SK-N-SH (cell line): ENCODE measurements around the gene BDKRB2. TPM values are rescaled to one million over a fixed set of nuclear protein-coding genes. Genes with fewer than 3 reads are reported as not detected.

Source experiments
- CTCF ChIA-PET: fragments of 300-600, 350-600 bp; formaldehyde crosslinking; extraction: SDS; loops from one replicate; lab custom pipeline; 2021; lab: Yijun Ruan, JAX
- POLR2A ChIA-PET: fragments of 350-600 bp; sonication (Branson Sonifier 250); formaldehyde crosslinking; extraction: SDS; loops from one replicate; lab custom pipeline; 2020; ENCODE audit warnings: antibody characterized with exemption, inconsistent platforms; lab: Yijun Ruan, JAX
- DNase-seq: peaks from one replicate; pipeline ENCODE4 v3.0.0; 2012
- H2AFZ ChIP-seq: fragments of 200-600 bp; sonication (generic); 2 replicates; pipeline ENCODE4 v1.8.1; 2016; ENCODE audit warnings: antibody characterized with exemption, mild to moderate bottlenecking, low read depth
- H3F3A ChIP-seq: fragments of 200-600 bp; sonication (generic); replicated peaks from 2 replicates; pipeline ENCODE3; 2016; ENCODE audit warnings: antibody characterized with exemption, mild to moderate bottlenecking; ENCODE audit not compliant: insufficient read depth
- H3K27ac ChIP-seq, 2 experiments: fragments of 200-500 bp in 1 of 2; fragments of 200-600 bp in 1 of 2; sonication (Bioruptor generic) in 1 of 2; sonication (generic), shearing (Covaris generic) in 1 of 2; 2 replicates each; pipeline versions ENCODE4 v1.5.1 to v1.6.1; 2014 to 2016; ENCODE audit warnings: low read depth in 2 of 2, inconsistent platforms in 1 of 2, low read length in 1 of 2, mild to moderate bottlenecking in 1 of 2, mixed read lengths in 1 of 2
- H3K27me3 ChIP-seq: fragments of 200-600 bp; sonication (generic), shearing (Covaris generic); 2 replicates; pipeline ENCODE4 v1.6.1; 2016; ENCODE audit warnings: mixed run types; ENCODE audit not compliant: insufficient read depth
- H3K36me3 ChIP-seq, 2 experiments: fragments of 200-500 bp in 1 of 2; fragments of 200-600 bp in 1 of 2; sonication (Bioruptor generic) in 1 of 2; sonication (generic) in 1 of 2; replicated peaks in 1 of 2; 2 replicates each; pipeline versions ENCODE3 to v1.5.1; 2014 to 2016; ENCODE audit warnings: low read length in 1 of 2, mild to moderate bottlenecking in 1 of 2; ENCODE audit not compliant: insufficient read depth in 2 of 2, control insufficient read depth in 1 of 2
- H3K4me1 ChIP-seq, 2 experiments: fragments of 200-500 bp in 1 of 2; fragments of 200-600 bp in 1 of 2; sonication (Bioruptor generic) in 1 of 2; sonication (generic), shearing (Covaris generic) in 1 of 2; 2 replicates each; pipeline versions ENCODE4 v1.5.1 to v1.6.1; 2014 to 2016; ENCODE audit warnings: low read depth in 1 of 2, low read length in 1 of 2, mixed run types in 1 of 2; ENCODE audit not compliant: insufficient read depth in 2 of 2, control insufficient read depth in 1 of 2
- H3K4me2 ChIP-seq: fragments of 200-600 bp; sonication (generic), shearing (Covaris generic); 2 replicates; pipeline ENCODE4 v1.6.1; 2017; ENCODE audit warnings: mixed run types
- H3K4me3 ChIP-seq, 2 experiments: fragments of 200-500 bp in 1 of 2; fragments of 200-600 bp in 1 of 2; sonication (Bioruptor generic) in 1 of 2; sonication (generic), shearing (Covaris generic) in 1 of 2; 2 replicates each; pipeline versions ENCODE4 v1.5.1 to v1.8.1; 2014 to 2016; ENCODE audit warnings: low read depth in 2 of 2, inconsistent platforms in 1 of 2, low read length in 1 of 2, mild to moderate bottlenecking in 1 of 2, mixed read lengths in 1 of 2, moderate library complexity in 1 of 2
- H3K79me2 ChIP-seq: fragments of 200-600 bp; sonication (generic); 2 replicates; pipeline ENCODE4 v1.8.1; 2017; ENCODE audit warnings: mild to moderate bottlenecking; ENCODE audit not compliant: insufficient read depth
- H3K9ac ChIP-seq: fragments of 200-600 bp; sonication (generic); 2 replicates; pipeline ENCODE4 v1.6.1; 2017; ENCODE audit warnings: mixed run types
- H3K9me2 ChIP-seq: fragments of 200-600 bp; sonication (generic); 2 replicates; pipeline ENCODE4 v1.6.1; 2017; ENCODE audit warnings: mixed run types
- H3K9me3 ChIP-seq: fragments of 200-600 bp; sonication (generic); 2 replicates; pipeline ENCODE4 v1.6.1; 2017; ENCODE audit warnings: mixed run types, mild to moderate bottlenecking, moderate library complexity
- H4K20me1 ChIP-seq: fragments of 200-600 bp; sonication (generic); 2 replicates; pipeline ENCODE4 v1.6.1; 2017; ENCODE audit warnings: mild to moderate bottlenecking, mixed run types; ENCODE audit not compliant: insufficient read depth
- FOSL2 ChIP-seq: IDR thresholded peaks from 2 replicates; pipeline ENCODE4 v1.4.0; 2012; ENCODE audit warnings: low read depth, mild to moderate bottlenecking, moderate library complexity, borderline replicate concordance
- GABPA ChIP-seq: IDR thresholded peaks from 2 replicates; pipeline ENCODE4 v1.4.0; 2012; ENCODE audit warnings: low read depth, mild to moderate bottlenecking
- MEF2A ChIP-seq: IDR thresholded peaks from 2 replicates; pipeline ENCODE4 v1.4.0; 2012; ENCODE audit warnings: low read depth, borderline replicate concordance
- MXI1 ChIP-seq: IDR thresholded peaks from 2 replicates; pipeline ENCODE4 v1.6.1; 2012; ENCODE audit warnings: mild to moderate bottlenecking, low read depth, low read length, improper control_type of control experiment
- RAD21 ChIP-seq: IDR thresholded peaks from 2 replicates; pipeline ENCODE4 v1.6.1; 2012; ENCODE audit warnings: mild to moderate bottlenecking, low read length
- REST ChIP-seq: IDR thresholded peaks from 2 replicates; pipeline ENCODE4 v1.6.1; 2012; ENCODE audit warnings: mild to moderate bottlenecking, low read depth, low read length, moderate library complexity
- SIN3A ChIP-seq: IDR thresholded peaks from 2 replicates; pipeline ENCODE4 v1.6.1; 2012; ENCODE audit warnings: low read depth, mild to moderate bottlenecking, low read length, moderate library complexity, borderline replicate concordance
- YY1 ChIP-seq: IDR thresholded peaks from 2 replicates; pipeline ENCODE4 v1.4.0; 2012; ENCODE audit warnings: low read depth, mild to moderate bottlenecking
- WGBS: methylation state at CpG from one replicate; pipeline ENCODE4 v1.1.6; 2017; ENCODE audit warnings: low lambda C conversion rate; 5-methylcytosine and 5-hydroxymethylcytosine counted together
- polyA plus RNA-seq, 3 experiments: library from polyadenylated mRNA; depleted of rRNA; stranded (reverse); fragments of >200 nt; gene quantifications; 2 replicates each; pipeline ENCODE4 v1.2.3, GENCODE V29; 2012
- TF ChIP-seq, protein P1 (sequence below): IDR thresholded peaks from 2 replicates; pipeline ENCODE4 v1.4.0; 2012; ENCODE audit warnings: low read depth, borderline replicate concordance
- TF ChIP-seq, protein P2 (sequence below): fragments of 150-350 bp; IDR thresholded peaks from 2 replicates; pipeline ENCODE4 v1.6.1; 2016; ENCODE audit warnings: mild to moderate bottlenecking, low read depth, low read length
- TF ChIP-seq, protein P3 (sequence below): IDR thresholded peaks from 2 replicates; pipeline ENCODE4 v1.4.0; 2012; ENCODE audit warnings: low read depth, borderline replicate concordance

BDKRB2 gene
- polyA plus RNA-seq, 1 of the 3 experiments (the other 2 are of a cell fraction) = 4.8 TPM

DNA sequence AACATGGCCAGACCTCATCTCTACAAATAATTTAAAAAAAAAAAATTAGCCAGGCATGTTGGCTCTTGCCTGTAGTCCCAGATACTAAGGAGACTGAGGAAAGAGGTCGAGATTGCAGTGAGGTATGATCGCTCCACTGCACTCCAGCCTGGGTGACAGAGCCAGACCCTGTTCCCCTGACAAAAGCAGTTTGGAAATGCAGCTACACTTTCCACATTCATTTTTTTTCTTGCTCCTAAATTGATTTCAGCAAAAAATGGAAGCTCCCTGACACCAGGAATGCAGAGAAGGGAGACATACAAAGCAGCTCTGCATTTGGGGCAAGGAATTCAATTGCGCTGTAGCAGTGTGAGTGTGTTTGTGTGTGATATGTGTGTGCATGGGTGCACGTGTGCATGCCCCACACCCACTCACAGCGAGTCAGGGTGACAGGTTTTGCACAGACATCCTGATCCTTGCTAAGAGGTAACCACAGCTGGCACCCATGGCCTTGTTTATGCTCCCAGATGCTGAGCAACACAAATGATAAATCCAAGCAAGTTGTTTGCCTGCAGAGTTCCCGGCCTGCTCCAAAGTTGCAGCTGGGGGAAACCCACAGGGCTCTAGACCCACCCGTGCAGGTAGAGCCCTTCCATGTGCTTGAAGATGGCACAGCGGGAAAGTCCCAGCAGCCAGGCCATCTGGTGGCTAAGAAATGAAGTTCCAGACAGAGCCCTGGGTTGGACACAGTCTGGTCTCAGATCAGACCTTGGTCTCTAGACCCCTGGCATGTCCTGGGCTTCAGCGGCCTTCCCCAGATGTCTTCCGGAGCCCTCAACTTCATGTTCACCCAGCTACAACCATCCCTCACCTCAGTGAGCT, 25.9 kb upstream of the BDKRB2 start:
- Histone ChIP-seq H3K4me2 (no peak overlapping the region), H3K36me3 (no peaks in the 10 kb centered on the region), H4K20me1 (no peaks in the 10 kb centered on the region), H3K9me2 (no peaks in the 10 kb centered on the region), H3F3A (no peaks in the 10 kb centered on the region), H3K4me3 (no peak overlapping the region), H2AFZ (no peak overlapping the region), H3K27me3 (no peaks in the 10 kb centered on the region), H3K27ac (no peak overlapping the region), H3K9ac (no peak overlapping the region), H3K79me2 (no peaks in the 10 kb centered on the region), H3K9me3 (no peaks in the 10 kb centered on the region), H3K4me1 (peaks cover 0 to 7% of the 10 kb centered on the region in 2 experiments; a peak in 1 of 4 replicates)
- ChIA-PET POLR2A (no interaction called here), CTCF (interaction anchor here (0.7 to 2.4 kb wide), 7 partner anchors 10 to 134 kb away, joined by 3 to 7 read pairs (median 4); no protein-coding TSS in a partner anchor)
- WGBS = 69% methylated on average over 6 of the region's 10 CpGs
- TF ChIP-seq, protein P1, sequence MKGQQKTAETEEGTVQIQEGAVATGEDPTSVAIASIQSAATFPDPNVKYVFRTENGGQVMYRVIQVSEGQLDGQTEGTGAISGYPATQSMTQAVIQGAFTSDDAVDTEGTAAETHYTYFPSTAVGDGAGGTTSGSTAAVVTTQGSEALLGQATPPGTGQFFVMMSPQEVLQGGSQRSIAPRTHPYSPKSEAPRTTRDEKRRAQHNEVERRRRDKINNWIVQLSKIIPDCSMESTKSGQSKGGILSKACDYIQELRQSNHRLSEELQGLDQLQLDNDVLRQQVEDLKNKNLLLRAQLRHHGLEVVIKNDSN = no peak
- TF ChIP-seq RAD21 (no peak), MEF2A (no peak), FOSL2 (no peak), YY1 (no peak)
- TF ChIP-seq, protein P2, sequence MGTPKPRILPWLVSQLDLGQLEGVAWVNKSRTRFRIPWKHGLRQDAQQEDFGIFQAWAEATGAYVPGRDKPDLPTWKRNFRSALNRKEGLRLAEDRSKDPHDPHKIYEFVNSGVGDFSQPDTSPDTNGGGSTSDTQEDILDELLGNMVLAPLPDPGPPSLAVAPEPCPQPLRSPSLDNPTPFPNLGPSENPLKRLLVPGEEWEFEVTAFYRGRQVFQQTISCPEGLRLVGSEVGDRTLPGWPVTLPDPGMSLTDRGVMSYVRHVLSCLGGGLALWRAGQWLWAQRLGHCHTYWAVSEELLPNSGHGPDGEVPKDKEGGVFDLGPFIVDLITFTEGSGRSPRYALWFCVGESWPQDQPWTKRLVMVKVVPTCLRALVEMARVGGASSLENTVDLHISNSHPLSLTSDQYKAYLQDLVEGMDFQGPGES = no peak
- DNase-seq = no peak

DNA sequence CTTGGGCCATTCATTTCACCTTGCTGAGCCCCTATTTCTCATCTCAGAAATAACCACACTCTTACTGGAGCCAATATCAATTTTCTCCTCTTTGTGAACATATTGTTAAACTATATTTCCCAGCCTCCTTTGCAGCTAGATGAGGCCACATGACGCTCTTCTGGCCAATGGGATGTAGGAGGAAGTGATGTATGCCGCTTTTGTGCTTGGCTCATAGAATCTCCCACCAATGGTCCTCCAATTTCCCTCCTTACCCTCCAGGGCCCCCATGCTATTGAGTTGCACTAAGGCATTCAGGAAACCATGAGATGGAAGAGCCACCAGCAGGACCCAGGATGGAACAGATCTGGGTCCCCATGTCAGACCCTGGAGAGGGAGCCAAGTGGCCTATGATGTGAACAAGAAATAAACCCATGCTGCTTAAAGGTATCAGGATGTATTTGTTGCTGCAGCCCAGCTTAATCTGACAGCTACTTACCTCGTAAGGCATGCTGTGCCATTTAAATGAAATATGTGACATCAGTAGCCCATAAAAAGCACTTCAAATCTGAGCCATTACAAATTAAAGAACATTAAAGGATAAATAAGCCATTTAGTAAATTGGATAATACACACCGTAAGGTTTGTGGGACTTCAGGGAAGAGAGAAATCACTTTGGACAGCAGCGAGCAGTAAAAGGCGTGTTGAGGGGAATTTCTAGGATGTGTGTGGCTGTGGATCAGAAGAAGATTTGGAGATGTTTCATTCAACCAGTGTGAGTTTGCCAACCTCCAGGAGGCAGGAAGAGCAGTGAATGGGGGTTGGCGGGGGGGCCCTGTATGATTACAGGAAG, 24.4 kb upstream of the BDKRB2 start:
- 92% methylated on average over 7 of the region's 7 CpGs for WGBS

More for the DNA sequence above, 24.4 kb upstream of the BDKRB2 start:
- POLR2A ChIA-PET = no interaction called here
- H3K4me2 ChIP-seq = no peak overlapping the region
- H3K9me3 ChIP-seq = no peaks in the 10 kb centered on the region
- CTCF ChIA-PET = interaction anchor here (0.9 to 1.4 kb wide), 4 partner anchors 13 to 95 kb away, joined by 3 to 5 read pairs (median 3); no protein-coding TSS in a partner anchor
- no peaks in the 10 kb centered on the region for H3K36me3 ChIP-seq
- H3K4me1 ChIP-seq = peaks cover 0 to 7% of the 10 kb centered on the region in 2 experiments; a peak in 1 of 4 replicates
- H2AFZ ChIP-seq = no peak overlapping the region
- no peak overlapping the region for H3K27ac ChIP-seq
- TF ChIP-seq SIN3A = no peak
- TF ChIP-seq RAD21 = no peak
- no peak for TF ChIP-seq REST
- no peak for TF ChIP-seq MXI1
- TF ChIP-seq, protein P3, sequence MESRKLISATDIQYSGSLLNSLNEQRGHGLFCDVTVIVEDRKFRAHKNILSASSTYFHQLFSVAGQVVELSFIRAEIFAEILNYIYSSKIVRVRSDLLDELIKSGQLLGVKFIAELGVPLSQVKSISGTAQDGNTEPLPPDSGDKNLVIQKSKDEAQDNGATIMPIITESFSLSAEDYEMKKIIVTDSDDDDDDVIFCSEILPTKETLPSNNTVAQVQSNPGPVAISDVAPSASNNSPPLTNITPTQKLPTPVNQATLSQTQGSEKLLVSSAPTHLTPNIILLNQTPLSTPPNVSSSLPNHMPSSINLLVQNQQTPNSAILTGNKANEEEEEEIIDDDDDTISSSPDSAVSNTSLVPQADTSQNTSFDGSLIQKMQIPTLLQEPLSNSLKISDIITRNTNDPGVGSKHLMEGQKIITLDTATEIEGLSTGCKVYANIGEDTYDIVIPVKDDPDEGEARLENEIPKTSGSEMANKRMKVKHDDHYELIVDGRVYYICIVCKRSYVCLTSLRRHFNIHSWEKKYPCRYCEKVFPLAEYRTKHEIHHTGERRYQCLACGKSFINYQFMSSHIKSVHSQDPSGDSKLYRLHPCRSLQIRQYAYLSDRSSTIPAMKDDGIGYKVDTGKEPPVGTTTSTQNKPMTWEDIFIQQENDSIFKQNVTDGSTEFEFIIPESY = no peak
- no peak for TF ChIP-seq GABPA
- no peaks in the 10 kb centered on the region for H3K79me2 ChIP-seq
- H3K9ac ChIP-seq = no peak overlapping the region
- no peaks in the 10 kb centered on the region for H4K20me1 ChIP-seq
- no peak overlapping the region for H3K4me3 ChIP-seq
- no peaks in the 10 kb centered on the region for H3K27me3 ChIP-seq
- DNase-seq = no peak
- no peaks in the 10 kb centered on the region for H3F3A ChIP-seq
- H3K9me2 ChIP-seq = no peaks in the 10 kb centered on the region
